KBM-7 (cell line): ENCODE measurements around the gene CROCC.
"Not testable (repeated sequence)": the region's sequence is repeated elsewhere in the genome, so short reads cannot be mapped to it uniquely, and the experiment has no call there.

Experiments
- DNase-seq: peaks from one replicate; pipeline ENCODE4 v3.0.0-alpha.2; 2015
- in situ Hi-C: fragments of 300-500 bp; cut with MboI; formaldehyde crosslinking; loops from 2 replicates; pipeline ENCODE4 v1.14.3; 2020; ENCODE audit warnings: low sequenced_read_pairs, low pct_unique_long_range_greater_than_20kb, mixed read lengths

The CROCC gene, protein sequence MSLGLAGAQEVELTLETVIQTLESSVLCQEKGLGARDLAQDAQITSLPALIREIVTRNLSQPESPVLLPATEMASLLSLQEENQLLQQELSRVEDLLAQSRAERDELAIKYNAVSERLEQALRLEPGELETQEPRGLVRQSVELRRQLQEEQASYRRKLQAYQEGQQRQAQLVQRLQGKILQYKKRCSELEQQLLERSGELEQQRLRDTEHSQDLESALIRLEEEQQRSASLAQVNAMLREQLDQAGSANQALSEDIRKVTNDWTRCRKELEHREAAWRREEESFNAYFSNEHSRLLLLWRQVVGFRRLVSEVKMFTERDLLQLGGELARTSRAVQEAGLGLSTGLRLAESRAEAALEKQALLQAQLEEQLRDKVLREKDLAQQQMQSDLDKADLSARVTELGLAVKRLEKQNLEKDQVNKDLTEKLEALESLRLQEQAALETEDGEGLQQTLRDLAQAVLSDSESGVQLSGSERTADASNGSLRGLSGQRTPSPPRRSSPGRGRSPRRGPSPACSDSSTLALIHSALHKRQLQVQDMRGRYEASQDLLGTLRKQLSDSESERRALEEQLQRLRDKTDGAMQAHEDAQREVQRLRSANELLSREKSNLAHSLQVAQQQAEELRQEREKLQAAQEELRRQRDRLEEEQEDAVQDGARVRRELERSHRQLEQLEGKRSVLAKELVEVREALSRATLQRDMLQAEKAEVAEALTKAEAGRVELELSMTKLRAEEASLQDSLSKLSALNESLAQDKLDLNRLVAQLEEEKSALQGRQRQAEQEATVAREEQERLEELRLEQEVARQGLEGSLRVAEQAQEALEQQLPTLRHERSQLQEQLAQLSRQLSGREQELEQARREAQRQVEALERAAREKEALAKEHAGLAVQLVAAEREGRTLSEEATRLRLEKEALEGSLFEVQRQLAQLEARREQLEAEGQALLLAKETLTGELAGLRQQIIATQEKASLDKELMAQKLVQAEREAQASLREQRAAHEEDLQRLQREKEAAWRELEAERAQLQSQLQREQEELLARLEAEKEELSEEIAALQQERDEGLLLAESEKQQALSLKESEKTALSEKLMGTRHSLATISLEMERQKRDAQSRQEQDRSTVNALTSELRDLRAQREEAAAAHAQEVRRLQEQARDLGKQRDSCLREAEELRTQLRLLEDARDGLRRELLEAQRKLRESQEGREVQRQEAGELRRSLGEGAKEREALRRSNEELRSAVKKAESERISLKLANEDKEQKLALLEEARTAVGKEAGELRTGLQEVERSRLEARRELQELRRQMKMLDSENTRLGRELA (N-terminal part only)

DNA sequence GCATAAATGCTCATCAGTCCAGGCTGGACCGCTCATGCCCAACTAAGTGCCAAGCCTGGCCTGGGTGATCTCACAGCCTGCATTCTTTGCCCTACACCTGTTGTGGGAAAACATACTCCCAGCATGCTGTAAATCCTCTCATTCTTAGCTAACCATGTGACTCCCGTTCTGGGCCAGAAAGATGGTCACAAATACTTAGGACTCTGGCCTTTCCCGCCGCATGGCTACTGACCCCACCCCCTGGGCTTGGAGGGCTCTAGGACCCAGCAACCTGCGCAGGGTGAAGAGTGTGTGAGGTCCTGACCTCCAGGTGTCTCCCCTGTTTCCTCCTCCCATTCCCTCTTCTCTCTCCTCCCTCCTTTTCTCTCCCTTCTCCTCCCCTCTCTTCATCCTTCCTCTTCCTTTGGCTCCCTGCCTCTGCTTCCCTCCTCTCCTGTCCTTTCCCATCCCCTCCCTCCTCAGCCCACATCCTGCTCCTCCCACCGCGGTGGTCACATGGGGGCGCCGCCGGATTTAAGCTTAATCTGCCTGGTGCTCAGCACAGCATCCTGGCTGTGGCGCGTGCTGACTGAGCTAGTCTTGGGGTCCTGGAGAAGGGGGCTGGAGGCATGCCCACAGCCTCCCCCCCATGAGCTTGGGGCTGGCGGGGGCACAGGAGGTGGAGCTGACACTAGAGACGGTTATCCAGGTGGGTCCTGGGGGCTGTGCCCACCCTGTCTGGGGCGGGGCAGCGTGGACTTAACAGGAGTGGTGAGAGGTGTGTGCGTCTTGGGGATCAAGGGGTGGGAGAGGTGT, at the start of gene CROCC:
CROCC (plus strand) TSS at position 541 of the 795 bp plus-strand sequence; CDS start at position 629, 88 bp downstream.
- DNase-seq: peak; percentile 51
- in situ Hi-C loops: no loop called here

DNA sequence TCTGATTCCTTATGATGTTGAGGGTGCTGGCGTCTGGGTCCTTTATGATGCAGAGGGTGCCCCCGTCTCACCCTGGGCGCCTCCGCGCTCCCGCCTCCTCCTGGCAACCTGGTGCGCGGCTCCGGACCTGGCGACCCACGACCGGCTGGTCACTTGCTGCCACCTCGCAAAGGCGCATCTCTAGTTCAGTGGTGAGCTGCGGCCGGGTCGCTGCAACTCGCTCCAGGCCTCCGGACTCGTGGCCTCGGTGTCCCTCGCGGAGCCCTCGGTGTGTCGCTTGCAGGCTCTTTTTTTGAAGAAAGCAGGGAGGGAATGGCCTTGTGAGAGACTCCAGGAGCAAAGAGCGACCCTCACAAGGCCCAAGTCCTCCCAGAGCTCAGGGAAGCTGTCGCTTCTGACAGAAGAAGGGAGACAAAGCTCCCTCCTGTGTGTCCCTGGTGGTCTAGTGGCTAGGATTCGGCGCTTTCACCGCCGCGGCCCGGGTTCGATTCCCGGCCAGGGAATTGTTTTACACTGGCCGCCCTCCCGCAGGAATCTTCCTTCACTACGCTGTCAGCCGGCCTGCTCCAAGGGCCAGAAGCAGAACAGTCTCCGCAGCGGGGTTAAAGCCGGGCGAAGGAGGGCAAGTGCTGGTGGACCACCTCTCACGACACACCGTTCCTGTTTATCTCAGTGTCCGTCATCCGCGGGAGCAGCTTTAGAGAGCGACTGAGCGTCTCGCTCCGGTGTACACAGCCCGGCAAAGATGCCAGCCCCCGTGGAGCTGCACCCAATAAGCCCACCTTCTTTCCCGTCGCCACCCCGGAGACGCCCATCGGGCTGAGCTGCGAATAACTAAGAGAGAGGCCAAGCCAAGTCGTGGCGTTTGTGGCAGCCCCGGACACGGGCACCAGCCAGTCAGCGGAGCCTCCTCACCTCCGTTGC, 49.3 kb upstream of the CROCC start:
- DNase-seq, in situ Hi-C loops: not testable (repeated sequence)

DNA sequence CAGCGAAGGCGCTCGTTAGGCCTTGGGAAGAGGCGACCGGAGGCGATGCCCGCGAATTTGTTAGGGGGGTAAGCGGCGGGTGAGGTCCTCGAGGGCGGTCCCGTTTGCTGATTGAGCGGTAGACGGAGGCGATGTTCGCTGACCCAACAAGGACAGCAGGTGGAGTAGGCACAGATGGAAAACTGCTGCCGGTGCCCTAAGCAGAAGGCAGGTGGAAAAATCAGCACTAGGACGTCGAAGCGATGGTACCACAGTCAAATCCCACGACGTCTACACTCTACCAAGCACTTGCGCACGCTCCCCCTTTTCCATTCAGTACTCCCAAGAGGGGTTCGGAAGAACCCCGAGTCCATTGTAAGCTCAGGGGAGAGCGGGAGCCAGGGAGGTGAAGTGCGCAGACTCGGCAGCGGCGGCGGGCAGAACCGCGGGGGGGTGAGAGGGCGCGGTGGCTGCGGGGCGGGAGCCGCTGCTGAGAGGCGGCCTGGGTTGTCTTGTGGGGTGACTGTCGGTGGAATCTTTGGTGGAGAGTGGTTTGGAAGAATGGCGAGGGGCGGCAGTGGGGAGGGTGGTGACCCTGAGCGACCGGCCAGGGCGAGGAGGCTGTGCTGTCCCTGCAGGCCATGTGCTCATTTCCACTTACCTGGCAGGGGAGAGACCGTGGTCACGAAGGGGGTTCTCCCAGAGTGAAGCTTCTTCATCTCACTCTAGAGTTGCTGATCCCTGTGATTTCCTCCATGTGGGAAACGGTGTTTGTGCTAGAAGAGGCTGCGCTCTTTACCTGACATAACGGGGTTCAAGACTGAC, 48.5 kb upstream of the CROCC start:
- not testable (repeated sequence) for DNase-seq

GRCh38 chr1:16874968-16875765, 46.6 kb upstream of the CROCC start:
- DNase-seq, in situ Hi-C loops: not testable (repeated sequence)

More for the DNA sequence above, 48.5 kb upstream of the CROCC start:
- in situ Hi-C loops: not testable (repeated sequence)

GRCh38 chr1:16881742-16882141, 40.0 kb upstream of the CROCC start:
- in situ Hi-C loops, DNase-seq: not testable (repeated sequence)

- in situ Hi-C loops: no loop called here
Observed at GRCh38 chr1:16882986-16883385, 38.7 kb upstream of the CROCC start.

DNA sequence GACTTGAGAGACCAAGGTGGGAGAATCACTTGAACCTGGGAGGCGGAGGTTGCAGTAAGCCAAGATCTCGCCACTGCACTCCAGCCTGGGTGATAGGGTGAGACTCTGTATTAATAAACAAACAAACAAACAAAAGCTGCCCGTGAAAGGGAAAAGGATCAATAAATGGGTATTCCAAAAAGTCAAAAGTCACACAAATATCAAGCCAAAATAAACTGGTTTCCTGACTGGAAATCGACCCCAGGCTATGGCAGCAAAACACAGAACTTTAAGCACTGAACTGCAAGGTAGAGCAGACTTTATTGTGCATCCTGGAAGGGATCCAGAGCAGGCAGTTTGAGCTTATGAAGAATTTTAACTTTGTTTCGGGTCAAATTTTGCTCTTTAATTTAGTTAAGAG, 37.2 kb upstream of the CROCC start:
- DNase-seq, in situ Hi-C loops: not testable (repeated sequence)

More at GRCh38 chr1:16882986-16883385, 38.7 kb upstream of the CROCC start:
- no peak for DNase-seq

DNA sequence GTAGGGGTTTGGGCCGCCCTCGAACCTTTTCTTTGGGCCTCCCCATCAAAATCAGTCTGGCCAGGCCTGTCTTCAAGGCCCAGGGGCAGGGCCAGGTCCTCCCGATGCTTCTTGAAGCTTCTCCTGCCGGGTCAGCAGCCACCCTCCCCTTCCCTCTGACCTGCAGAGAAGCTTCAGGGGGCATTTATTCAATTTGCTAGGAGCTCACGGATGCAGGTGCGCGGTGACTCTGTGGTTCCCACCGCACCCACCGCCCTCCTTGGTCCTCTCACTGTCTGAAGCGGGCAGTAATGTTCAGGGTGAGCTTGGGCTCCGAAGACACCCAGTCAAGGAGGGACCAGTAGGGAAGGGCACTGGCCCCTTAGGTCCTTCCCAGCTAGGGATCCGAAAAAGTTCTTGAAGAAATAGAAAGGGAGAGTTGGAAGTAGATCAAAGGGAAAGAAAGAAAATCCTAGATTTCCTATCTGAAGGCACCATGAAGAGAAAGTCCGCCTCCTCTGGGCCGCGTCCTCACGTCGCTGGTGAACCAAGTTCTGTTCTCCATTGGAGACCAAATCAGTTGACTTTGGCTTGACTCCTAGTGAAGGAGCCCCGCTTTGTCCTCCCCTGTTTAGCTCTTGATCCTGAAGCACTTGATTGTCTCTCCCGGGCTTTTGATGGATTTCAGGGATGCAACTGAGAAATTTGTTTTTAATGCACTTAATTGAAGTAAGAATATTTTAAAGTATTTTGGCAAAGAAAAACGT, 34.7 kb upstream of the CROCC start:
- DNase-seq: no peak
- in situ Hi-C loops: no loop called here

GRCh38 chr1:16888860-16889816, 32.6 kb upstream of the CROCC start:
- in situ Hi-C loops: no loop called here
- DNase-seq: no peak

DNA sequence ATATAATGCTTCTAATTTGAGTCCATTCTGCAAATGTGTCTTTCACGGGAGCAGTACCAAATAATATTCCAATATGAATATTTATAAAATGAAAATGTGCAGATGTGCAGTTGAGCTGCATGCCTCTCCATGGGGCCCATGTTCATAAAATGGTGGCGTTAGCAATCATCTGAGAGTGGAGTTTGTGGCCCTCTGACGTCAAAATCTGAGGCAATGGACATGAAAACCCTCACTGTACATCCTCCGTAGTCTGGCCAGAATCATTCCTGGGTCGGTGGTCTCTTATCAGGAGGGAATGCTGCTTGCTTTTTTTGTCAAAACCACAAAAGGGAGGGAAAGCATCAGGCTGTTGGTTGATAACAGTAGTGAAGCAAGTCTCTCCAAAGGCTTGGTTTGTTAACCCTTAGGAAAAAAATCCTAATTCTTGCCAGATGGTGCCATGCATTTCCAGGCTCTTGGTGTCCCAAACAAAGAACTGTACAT, 31.2 kb upstream of the CROCC start:
- not testable (repeated sequence) for DNase-seq

GRCh38 chr1:16891057-16891456, 30.7 kb upstream of the CROCC start:
- DNase-seq, in situ Hi-C loops: not testable (repeated sequence)

More for the DNA sequence above, 31.2 kb upstream of the CROCC start:
- in situ Hi-C loops: not testable (repeated sequence)

GRCh38 chr1:16892978-16893525, 28.7 kb upstream of the CROCC start:
- DNase-seq, in situ Hi-C loops: not testable (repeated sequence)

DNA sequence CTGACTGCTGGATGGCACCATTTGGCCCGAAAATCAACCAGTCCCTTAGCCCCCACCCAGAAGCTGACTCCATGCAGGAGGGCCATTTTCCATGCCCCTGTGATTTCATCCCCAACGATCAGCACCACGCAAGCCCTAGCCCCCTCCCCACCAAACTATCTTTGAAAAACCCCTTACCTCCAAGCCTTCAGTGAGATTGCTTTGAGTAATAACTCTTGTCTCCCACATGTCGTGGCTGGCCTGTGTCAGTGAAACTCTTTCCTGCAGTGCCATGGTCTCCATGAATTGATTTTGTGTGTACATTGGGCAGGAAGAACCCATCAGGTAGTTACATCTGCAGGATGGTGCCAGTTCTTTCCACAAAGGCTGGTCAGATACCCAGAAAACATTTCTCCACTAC, 27.9 kb upstream of the CROCC start:
- in situ Hi-C loops, DNase-seq: not testable (repeated sequence)

DNA sequence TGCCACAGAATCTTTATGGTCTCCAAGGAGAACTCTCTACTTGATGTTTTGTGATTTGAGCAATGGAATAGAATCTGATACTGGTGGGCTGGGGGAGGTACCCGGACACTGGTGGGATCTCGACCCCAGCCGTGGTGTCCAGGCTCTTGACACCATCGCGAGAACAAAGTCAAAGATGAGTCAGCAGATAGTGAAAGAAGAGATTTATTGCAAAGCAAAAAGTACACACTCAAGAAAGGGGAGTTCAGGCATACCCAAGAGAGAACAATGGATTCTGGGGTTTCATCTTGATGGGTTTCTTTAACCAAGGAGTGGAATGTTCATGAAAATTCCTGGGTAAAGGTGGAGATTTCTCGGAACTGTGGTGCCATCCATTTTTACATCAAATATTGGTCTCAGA, 27.4 kb upstream of the CROCC start:
- DNase-seq, in situ Hi-C loops: not testable (repeated sequence)
